Smooth muscle cell of the brain vasculature (primary cell): Measurements from ENCODE around the gene RBSN.
"Not testable (repeated sequence)": the region's sequence is repeated elsewhere in the genome, so short reads cannot be mapped to it uniquely, and the experiment has no call there.

Experiments used
- DNase-seq: peaks from one replicate; pipeline ENCODE4 v3.0.0-alpha.2; 2012; ENCODE audit warnings: low read depth, low spot score

Gene RBSN

DNA sequence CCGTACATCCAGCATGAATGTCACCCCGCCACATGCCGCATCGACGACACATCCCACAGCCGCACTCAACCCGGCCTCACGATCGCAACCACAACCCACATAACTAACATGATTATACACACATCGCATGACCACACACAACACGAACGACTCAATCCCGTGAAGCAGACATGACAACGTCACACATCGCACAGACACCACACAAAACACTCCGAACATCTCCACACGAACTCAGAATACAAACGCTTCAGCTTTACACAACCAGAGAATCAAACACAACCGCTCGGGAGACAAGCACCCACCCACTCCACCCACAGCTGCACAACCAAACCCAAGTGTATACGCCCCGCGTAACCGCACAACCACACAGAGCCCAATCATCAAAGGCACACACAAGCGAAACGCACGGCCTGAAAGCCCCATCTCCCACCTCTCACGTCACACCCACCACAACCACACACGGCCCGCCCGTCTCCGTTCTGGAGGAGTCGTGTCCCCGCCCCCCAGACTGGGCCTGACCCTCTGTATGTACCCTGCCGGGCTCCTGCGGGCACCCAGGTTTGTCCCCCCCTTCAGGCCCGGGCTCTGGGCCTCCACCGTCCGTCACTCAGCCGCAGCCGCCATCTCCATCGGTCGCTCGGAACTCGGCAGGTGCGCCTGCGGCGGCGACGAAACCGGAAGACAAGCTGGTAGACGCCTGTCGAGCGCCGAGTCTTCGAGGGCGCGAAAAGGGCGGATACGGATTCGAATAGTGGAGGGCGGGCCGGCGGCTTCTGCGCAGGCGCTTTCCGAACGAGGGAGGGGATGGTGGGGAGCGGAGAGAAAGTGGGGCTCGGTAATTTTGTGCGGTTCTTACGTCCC lies at the start of gene RBSN:
TSS of gene RBSN (minus strand) at position 646 of the 861 bp plus-strand sequence. CDS start 3,028 bp downstream, outside the sequence.
- DNase-seq: peak; percentile 78

- no peak for DNase-seq
Observed at GRCh38 chr3:15148614-15149013, 49.7 kb upstream of the RBSN start.

GRCh38 chr3:15136885-15137284 lies 37.9 kb upstream of the RBSN start:
- DNase-seq: not testable (repeated sequence)

DNA sequence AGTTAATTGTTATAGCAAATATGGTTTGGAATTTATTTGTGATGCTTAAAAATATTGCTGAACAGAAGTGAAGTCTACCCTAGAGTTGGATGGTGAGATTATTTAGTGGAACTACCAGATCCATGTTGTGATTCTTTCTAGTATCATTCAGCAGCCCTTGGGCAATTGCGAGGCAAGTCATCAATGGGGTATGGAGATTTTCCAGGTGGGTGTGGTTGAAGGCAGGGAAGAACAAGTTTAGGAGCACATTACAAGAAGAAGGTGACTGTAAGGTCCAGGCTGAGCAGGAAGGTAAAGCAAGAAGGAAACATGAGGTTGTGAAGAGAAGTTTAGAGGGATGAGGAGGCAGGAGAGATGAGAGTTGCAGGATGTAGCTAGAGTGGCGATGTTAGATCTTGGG lies 36.0 kb upstream of the RBSN start:
- DNase-seq: not testable (repeated sequence)

GRCh38 chr3:15128403-15128802 lies 29.5 kb upstream of the RBSN start:
- DNase-seq: not testable (repeated sequence)

DNA sequence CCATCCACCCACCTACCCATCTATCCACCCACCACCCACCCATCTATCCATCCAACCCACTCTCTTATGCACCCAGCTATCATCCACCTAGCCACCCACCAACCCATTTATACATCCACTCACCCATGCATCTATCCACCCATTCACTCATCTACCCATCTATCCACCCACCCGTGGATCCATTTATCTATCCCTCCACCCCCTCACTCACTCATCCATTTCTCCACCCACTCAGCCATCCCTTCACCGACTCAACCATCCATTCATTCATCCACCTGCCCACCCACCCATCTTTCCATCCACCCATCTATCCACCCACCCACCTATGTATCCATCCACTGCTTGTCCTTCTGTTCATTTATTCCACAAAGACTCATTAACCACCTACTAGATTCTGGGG lies 28.0 kb upstream of the RBSN start:
- DNase-seq: not testable (repeated sequence)

GRCh38 chr3:15122398-15122797 lies 23.4 kb upstream of the RBSN start:
- DNase-seq: no peak

DNA sequence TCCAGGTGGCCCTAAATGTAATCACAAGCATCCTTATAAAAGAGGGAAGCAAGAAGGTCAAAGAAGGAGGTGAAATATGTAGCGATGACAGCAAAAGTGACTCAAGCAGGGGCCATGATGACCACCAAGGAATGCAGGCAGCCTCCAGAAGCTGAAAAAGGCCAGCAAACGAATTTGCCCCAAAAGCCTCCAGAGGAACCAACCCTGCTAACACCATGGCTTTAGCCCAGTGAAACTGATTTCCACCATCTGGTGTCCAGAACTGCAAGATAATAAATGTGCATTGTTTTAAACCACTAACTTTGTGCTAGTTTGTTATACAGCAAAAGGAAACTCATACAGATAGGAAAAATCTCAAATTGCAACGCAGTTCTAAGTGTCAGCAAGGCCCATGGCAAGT lies 23.0 kb upstream of the RBSN start:
- no peak for DNase-seq

- DNase-seq: no peak
Observed at GRCh38 chr3:15120986-15121385, 22.0 kb upstream of the RBSN start.

DNA sequence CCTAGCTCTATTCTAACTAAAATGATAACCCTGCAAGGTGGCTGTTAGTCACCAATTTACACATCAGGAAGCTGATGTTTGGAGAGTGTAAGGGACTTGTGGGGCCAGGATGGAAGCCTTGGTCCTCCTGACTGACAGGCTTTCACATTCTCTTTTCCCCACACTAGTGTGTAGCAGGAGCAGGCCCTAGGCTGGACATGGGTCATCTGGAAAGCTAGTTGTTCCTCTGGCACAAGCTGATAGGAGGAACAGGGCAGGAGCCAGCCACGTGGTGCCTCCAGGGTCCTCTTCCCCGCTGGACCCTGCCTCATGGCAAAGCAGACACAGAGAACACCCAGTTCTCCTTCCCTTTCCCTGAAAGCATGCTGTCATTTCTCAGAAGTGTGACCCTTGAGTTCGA lies 18.1 kb upstream of the RBSN start:
- DNase-seq: no peak

DNA sequence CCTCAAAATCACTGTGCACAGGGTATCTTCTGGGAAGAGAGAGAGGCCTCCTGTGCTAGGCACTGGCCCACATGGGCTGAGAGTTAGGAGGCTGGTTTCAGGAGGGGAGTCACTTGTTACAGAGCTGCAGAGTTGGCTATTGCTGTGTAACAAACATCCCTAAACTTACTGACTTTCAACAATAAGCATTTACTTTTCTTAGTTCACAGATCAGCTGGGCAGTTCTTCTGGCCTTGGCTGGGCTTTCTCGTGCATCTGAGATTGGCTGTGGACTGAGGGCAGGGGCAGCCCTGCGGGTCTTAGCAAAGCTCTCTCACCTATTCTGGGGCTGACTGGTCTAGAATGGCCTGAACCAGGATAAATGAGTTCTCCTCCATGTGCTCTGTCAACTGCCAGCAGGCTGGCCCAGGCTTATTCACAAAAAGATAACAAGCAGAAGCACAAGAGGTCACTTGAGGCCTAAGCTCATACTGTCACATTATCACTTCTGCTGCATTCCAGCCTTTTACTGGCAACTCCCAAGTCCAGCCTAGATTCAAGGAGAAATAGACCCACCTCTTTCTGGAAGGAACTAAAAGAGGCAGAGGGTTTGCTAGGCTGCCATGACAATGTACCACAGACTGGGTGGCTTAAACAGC lies 17.2 kb upstream of the RBSN start:
- DNase-seq: no peak

GRCh38 chr3:15114466-15115358 lies 15.8 kb upstream of the RBSN start:
- DNase-seq: no peak

- no peak for DNase-seq
Observed at GRCh38 chr3:15113884-15114283, 14.9 kb upstream of the RBSN start.

- no peak for DNase-seq
Observed at GRCh38 chr3:15113471-15113870, 14.5 kb upstream of the RBSN start.

- no peak for DNase-seq
Observed at GRCh38 chr3:15112011-15112410, 13.1 kb upstream of the RBSN start.

DNA sequence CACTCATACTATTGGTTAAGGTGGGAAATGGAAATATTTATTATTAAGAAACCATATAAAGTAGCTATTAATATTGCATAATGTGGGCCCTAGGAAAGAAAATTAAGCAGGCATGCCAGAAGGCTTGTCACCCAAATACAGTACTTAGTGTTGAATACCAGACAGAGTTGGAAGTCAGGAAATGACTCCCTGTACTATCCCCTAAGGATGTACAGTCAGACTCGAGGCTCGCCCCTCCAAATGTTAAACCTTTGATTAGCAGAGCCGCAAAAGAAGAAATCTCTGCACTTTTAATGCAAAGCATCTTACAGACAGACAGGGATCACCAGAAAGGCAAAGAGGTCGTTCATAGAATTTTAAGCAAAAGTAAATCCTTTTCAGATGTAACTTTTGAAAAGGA lies 11.3 kb upstream of the RBSN start:
- DNase-seq: no peak

GRCh38 chr3:15108869-15109268 lies 9.9 kb upstream of the RBSN start:
- no peak for DNase-seq

DNA sequence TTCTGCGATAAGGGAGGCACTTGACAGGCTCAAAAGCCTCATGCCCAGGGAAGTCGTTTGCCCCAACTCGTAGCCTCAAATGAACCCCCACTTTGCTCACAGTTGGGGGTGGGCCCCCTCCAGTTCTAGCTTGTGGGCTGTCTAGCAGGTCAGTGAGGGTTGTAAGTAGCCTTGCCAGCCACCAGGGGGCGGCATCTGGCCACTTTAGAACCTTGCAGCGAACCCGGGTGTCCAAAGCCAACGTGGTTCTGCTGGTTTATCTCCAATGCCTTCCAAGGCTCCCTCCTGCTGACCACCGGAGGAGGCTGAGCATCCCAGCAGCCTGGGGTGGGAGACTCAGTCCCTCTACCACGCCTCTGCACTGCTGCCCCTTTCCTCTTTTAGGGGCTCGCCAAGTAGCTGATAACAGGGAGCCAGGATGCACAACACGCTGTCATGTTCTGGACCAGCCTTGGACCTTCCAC lies 9.2 kb upstream of the RBSN start:
- peak; percentile 49 for DNase-seq

DNA sequence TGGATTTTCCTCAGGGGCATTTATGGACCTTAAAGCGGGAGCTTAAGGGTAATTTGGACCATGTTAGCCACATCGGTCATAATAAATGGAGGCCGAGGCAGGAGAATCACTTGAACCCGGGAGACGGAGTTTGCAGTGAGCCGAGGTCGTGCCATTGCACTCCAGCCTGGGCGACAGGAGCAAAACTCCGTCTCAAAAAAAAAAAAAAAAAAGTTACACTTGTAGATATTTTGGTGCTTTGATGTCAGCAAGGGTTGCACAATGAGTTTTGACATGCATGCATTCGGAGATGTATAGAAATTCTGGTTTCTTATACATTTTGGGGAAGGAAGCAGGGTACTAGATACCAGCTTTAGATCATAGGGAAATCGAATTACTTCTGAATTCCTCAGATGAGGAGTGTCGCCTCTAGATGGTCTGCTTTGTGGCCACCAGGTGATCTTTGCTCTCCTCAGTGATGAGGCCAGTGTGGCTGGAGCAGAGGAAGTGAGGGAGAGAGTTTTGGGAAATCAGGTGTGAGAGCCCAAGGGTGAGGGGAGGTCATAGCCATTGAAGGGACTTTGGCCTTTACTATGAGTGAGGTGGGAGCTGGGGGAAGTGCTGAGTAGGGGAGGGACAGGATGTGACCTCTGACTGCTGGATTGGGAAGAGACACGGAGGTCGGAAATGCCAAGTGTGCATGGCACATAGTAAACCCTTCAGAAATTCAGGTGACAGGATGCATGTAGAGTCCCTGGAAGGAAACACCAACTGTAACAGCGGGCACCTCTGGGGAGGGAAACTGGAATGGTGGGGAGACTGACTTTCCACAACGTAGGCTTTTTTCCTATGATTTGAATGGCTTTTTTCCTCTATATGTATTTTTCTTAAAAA lies 8.4 kb upstream of the RBSN start:
- no peak for DNase-seq

DNA sequence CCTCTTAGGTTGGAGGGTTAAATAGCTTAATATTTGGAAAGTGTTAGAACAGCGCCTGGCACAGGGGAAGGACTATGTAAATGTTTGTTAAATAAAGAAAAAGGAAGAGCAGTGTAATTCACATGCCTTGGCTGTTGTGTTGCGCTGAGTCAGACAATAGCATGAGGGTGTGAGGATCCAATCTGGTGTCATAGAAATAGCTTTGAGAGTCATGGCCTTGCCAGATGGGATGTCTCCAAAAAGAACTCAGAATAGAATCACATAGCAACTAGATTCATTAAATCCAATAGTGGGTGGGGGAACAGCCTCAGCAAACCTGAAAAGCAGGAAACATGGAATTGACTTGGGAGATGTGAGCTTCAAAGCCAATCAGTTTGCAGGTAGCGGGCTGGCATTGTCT lies 3.9 kb upstream of the RBSN start:
- no peak for DNase-seq

GRCh38 chr3:15102256-15102655 lies 3.3 kb upstream of the RBSN start:
- no peak for DNase-seq
